Keratinocyte (primary cell): ENCODE results near the gene CNKSR2.

Experiments used
- EZH2 ChIP-seq: IDR thresholded peaks from one replicate; pipeline ENCODE4 v1.6.1; 2012; ENCODE audit warnings: inconsistent platforms, mild to moderate bottlenecking, low read length, moderate library complexity
- TF ChIP-seq, protein P1 (sequence below), 3 experiments: IDR thresholded peaks in 1 of 3; conservative IDR thresholded peaks in 1 of 3; optimal IDR thresholded peaks in 1 of 3; 2 replicates in 2 of 3; 3 replicates in 1 of 3; pipeline versions ENCODE3 to v1.5.1; 2011; ENCODE audit warnings: low read length in 3 of 3, mild to moderate bottlenecking in 3 of 3, moderate library complexity in 2 of 3, control low read depth in 1 of 3, inconsistent platforms in 1 of 3; ENCODE audit not compliant: insufficient read depth in 2 of 3; ENCODE audit errors: extremely low read depth in 1 of 3

DNA sequence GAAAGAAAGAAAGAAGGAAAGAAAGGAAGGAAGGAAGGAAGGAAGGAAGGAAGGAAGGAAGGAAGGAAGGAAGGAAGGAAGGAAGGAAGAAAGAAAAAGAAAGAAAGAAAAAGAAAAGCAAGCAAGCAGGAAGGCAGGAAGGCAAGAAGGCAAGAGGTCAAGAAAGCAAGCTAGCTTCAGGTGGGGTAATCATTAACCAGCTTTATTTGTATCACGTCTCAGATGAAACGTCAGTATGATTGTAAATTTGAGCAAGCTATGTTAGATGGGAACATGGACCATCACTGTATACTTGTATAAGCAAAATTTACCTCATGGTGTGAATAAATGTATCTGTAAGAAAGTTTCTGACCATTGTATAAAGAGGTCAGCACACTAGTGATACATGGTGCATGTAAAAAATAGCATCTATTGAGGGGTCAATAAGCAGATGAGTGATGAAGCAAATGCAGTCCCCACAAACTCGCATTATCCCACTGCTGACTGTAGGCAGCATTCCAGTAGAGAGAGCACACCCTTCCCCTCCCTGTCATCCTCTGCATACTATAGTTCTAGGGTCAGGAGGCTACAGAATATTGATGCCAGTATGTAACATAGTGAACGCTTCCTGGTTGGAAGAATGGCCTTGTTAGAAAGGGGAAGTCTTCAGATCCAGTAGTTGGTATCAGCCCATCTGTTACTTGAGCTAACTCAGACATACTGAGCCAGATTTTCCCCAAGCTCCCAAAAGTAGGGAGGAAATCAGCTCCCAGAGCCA, 300.4 kb downstream of the CNKSR2 start:
- TF ChIP-seq, protein P1, sequence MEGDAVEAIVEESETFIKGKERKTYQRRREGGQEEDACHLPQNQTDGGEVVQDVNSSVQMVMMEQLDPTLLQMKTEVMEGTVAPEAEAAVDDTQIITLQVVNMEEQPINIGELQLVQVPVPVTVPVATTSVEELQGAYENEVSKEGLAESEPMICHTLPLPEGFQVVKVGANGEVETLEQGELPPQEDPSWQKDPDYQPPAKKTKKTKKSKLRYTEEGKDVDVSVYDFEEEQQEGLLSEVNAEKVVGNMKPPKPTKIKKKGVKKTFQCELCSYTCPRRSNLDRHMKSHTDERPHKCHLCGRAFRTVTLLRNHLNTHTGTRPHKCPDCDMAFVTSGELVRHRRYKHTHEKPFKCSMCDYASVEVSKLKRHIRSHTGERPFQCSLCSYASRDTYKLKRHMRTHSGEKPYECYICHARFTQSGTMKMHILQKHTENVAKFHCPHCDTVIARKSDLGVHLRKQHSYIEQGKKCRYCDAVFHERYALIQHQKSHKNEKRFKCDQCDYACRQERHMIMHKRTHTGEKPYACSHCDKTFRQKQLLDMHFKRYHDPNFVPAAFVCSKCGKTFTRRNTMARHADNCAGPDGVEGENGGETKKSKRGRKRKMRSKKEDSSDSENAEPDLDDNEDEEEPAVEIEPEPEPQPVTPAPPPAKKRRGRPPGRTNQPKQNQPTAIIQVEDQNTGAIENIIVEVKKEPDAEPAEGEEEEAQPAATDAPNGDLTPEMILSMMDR (optimal IDR thresholded peaks at IDR 0.05 in 1 of 3, IDR thresholded peaks at IDR 0.05 in 1 of 3, conservative IDR thresholded peaks at IDR 0.05 in 1 of 3; ENCODE audit: extremely low read depth in 1 of 3, insufficient read depth in 2 of 3, low read length in 3 of 3) = no peak
- TF ChIP-seq EZH2 = no peak
